Adrenal gland (tissue), 5 donors: Measurements from ENCODE around the gene SASH1.

Experiments
- POLR2A ChIP-seq, 2 donors: fragments of 450-650 bp; IDR thresholded peaks; one replicate each; pipeline ENCODE4 v1.6.1; 2017; ENCODE audit warnings: antibody characterized with exemption in 2 of 2, mild to moderate bottlenecking in 2 of 2, moderate library complexity in 1 of 2
- TF ChIP-seq, protein P1 (sequence below), 6 experiments: fragments of 450-650 bp in 4 of 6; fragments of 200-600 bp in 2 of 6; sonication (generic) in 1 of 6; IDR thresholded peaks; 1 replicate in 5 of 6; 2 replicates in 1 of 6; pipeline versions ENCODE4 v1.5.1 to v1.8.0; 2016 to 2021; ENCODE audit warnings: antibody characterized with exemption in 6 of 6, mild to moderate bottlenecking in 2 of 6, moderate library complexity in 1 of 6
- donor health status: DM: no; HTN: no; CAD: no.

DNA sequence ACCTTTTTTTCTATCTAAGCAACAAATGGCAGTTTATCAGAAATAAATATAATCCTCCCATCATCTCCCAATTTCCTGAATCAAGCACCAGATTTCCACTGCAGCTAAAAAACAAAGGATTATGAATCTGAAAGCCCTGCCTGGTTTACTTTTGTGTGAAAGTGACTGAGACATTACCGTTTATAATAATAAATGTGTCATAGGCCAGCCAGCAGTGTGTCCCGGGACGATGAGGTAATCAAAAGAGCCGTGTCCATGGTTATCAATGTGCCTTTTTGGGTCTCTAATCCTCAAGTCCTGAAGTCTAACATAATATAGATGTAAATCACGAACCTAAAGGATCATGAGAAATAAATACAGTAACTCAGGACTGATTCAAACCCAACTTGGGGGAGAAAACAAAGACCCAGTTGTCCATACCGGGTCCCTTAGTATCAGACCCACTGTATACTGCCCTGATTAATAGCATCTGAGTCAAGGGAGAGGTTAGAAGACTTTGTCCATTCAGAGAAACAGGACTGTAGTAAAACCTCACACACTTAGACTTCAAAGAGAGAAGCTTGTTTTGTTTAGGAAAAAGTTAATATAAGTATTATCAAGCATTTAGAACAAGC, 149.1 kb downstream of the SASH1 start:
- TF ChIP-seq, protein P1, sequence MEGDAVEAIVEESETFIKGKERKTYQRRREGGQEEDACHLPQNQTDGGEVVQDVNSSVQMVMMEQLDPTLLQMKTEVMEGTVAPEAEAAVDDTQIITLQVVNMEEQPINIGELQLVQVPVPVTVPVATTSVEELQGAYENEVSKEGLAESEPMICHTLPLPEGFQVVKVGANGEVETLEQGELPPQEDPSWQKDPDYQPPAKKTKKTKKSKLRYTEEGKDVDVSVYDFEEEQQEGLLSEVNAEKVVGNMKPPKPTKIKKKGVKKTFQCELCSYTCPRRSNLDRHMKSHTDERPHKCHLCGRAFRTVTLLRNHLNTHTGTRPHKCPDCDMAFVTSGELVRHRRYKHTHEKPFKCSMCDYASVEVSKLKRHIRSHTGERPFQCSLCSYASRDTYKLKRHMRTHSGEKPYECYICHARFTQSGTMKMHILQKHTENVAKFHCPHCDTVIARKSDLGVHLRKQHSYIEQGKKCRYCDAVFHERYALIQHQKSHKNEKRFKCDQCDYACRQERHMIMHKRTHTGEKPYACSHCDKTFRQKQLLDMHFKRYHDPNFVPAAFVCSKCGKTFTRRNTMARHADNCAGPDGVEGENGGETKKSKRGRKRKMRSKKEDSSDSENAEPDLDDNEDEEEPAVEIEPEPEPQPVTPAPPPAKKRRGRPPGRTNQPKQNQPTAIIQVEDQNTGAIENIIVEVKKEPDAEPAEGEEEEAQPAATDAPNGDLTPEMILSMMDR (IDR thresholded peaks at IDR 0.05): no peak
- TF ChIP-seq POLR2A (IDR thresholded peaks at IDR 0.05): no peak
